Mesothelial cell of epicardium (in vitro differentiated cells): ENCODE measurements around the gene RBM11. TPM values are rescaled to one million over a fixed set of nuclear protein-coding genes. Genes with fewer than 3 reads are reported as not detected.

Experiments
- DNase-seq, 2 experiments: peaks; one replicate each; pipeline ENCODE4 v3.0.0; 2021; ENCODE audit warnings: low spot score in 2 of 2; ENCODE audit not compliant: unreplicated experiment in 2 of 2
- H3K27ac Mint-ChIP-seq: 2 replicates; pipeline ENCODE4 v1.8.0; 2021; ENCODE audit warnings: mixed read lengths
- H3K27me3 Mint-ChIP-seq: 2 replicates; pipeline ENCODE4 v1.8.0; 2021; ENCODE audit warnings: low read depth, mixed read lengths
- H3K36me3 Mint-ChIP-seq: 2 replicates; pipeline ENCODE4 v1.8.0; 2021; ENCODE audit warnings: mixed read lengths
- H3K4me1 Mint-ChIP-seq: 2 replicates; pipeline ENCODE4 v1.8.0; 2021; ENCODE audit warnings: mixed read lengths
- H3K4me3 Mint-ChIP-seq: 2 replicates; pipeline ENCODE4 v1.8.0; 2021; ENCODE audit warnings: mild to moderate bottlenecking, moderate library complexity, mixed read lengths
- H3K9me3 Mint-ChIP-seq: 2 replicates; pipeline ENCODE4 v1.8.0; 2021; ENCODE audit warnings: mixed read lengths
- CTCF ChIP-seq: fragments of 200-600 bp; sonication (generic); IDR thresholded peaks from one replicate; pipeline ENCODE4 v1.5.0; 2021; ENCODE audit warnings: antibody characterized with exemption; ENCODE audit not compliant: unreplicated experiment
- total RNA-seq: library from RNA; stranded (reverse); gene quantifications from 3 replicates; pipeline ENCODE4 v1.2.1, GENCODE V29; 2021

Gene RBM11
- total RNA-seq, 1 donor from 2014 or later: 6.6 TPM

DNA sequence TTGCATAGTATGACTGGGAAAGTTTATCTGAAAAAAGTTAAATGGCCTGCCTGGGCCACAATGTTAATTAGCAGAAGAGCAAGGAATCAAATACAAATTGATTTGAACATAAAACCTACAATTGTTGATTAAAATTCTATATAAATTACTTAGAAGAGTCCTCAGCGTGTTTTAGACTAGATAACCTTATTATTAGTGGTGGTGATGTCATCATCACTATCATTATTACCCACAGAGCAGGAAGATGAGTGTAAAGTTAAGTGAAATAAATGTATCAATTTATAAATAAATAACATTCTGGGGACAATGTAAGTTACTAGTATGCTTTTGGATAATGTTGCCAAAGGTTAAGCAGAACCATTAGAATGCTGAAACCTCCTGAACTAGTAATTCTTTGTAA, 46.1 kb downstream of the RBM11 start:
- Mint-ChIP-seq H3K9me3 (no peaks in the 10 kb centered on the region), H3K4me1 (peaks cover 12% of the 10 kb centered on the region), H3K27me3 (peaks cover 19% of the 10 kb centered on the region), H3K4me3 (no peak overlapping the region), H3K36me3 (no peaks in the 10 kb centered on the region), H3K27ac (no peak overlapping the region)
- TF ChIP-seq CTCF: no peak
- no peak for DNase-seq

DNA sequence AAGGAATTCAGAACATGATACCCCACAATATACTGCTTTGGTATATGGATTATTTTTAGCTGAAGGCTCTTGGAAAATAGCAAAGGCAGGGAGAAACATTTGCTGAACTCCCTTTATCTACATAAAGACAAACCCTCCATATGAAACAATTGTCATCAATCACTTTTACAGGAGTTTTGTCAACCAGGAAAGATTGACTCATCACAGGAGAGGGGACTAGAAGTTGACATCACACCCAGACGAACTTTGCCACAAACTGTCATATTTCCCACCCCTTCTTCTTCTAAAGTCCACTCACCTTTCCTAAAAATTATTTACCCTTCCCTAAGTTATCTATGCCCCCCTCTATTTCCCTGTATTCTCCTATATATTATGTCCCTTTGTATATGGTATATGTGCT, 47.9 kb downstream of the RBM11 start:
- Mint-ChIP-seq H3K27ac (no peak overlapping the region), H3K4me1 (peaks cover 12% of the 10 kb centered on the region), H3K27me3 (peaks cover 8% of the 10 kb centered on the region), H3K4me3 (no peak overlapping the region), H3K9me3 (no peaks in the 10 kb centered on the region), H3K36me3 (no peaks in the 10 kb centered on the region)
- DNase-seq: no peak
- TF ChIP-seq CTCF: no peak

DNA sequence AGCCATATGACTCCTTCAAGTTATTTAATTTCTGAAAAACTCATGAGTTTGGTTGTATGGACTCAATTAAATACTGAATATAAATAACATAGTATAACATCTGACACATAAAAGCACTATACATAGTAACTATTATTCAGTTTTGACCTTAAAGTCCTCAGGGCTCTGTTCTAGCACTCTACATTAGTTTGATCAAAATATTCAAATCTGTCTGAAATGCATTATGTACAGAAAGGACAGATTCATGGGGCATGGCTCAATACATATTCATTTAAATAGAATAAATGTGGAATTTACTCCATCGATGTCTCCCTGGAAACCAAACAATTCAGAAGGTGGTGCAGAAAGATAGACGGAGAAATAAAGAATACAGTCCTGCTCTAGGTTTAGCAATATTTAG, 49.1 kb downstream of the RBM11 start:
- Mint-ChIP-seq H3K27ac (no peak overlapping the region), H3K4me1 (peaks cover 12% of the 10 kb centered on the region), H3K4me3 (no peak overlapping the region)

DNA sequence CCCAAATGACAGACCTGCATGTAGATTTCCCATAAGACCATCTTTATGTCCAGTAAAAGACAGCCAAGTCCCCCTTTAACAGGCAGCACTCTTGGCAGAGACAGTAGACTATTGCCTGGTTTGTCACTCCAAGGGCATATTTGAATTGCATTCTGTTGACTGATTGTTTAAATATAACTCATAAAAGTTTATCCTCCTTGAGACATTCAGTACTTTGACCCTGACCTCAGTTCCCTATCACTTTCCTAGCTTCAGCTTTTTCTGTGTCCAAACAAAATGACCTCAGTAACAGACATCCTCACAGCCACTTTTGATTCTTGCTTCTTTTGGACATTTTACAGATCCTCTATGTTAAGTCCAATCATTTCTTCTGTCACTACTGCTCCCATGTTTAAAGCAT, 51.1 kb downstream of the RBM11 start:
- no peak for TF ChIP-seq CTCF

More for the DNA sequence above, 49.1 kb downstream of the RBM11 start:
- peaks cover 5% of the 10 kb centered on the region for H3K27me3 Mint-ChIP-seq
- no peaks in the 10 kb centered on the region for H3K9me3 Mint-ChIP-seq
- DNase-seq: no peak
- no peak for TF ChIP-seq CTCF
- H3K36me3 Mint-ChIP-seq: no peaks in the 10 kb centered on the region

GRCh38 chr21:14270631-14271030, 54.7 kb downstream of the RBM11 start:
- no peak for TF ChIP-seq CTCF
- no peak overlapping the region for H3K4me3 Mint-ChIP-seq

More for the DNA sequence above, 51.1 kb downstream of the RBM11 start:
- DNase-seq: no peak
- H3K4me1 Mint-ChIP-seq: peaks cover 12% of the 10 kb centered on the region
- peaks cover 5% of the 10 kb centered on the region for H3K27me3 Mint-ChIP-seq
- no peaks in the 10 kb centered on the region for H3K9me3 Mint-ChIP-seq
- no peak overlapping the region for H3K27ac Mint-ChIP-seq
- no peaks in the 10 kb centered on the region for H3K36me3 Mint-ChIP-seq
- no peak overlapping the region for H3K4me3 Mint-ChIP-seq

GRCh38 chr21:14271053-14271452, 55.1 kb downstream of the RBM11 start:
- no peak overlapping the region for H3K27ac Mint-ChIP-seq
- DNase-seq: no peak

More at GRCh38 chr21:14270631-14271030, 54.7 kb downstream of the RBM11 start:
- no peaks in the 10 kb centered on the region for H3K36me3 Mint-ChIP-seq
- no peaks in the 10 kb centered on the region for H3K4me1 Mint-ChIP-seq
- no peak for DNase-seq
- no peaks in the 10 kb centered on the region for H3K9me3 Mint-ChIP-seq
- no peaks in the 10 kb centered on the region for H3K27me3 Mint-ChIP-seq
- H3K27ac Mint-ChIP-seq: no peak overlapping the region

More at GRCh38 chr21:14271053-14271452, 55.1 kb downstream of the RBM11 start:
- Mint-ChIP-seq H3K4me1 (no peaks in the 10 kb centered on the region), H3K27me3 (no peaks in the 10 kb centered on the region), H3K9me3 (no peaks in the 10 kb centered on the region), H3K4me3 (no peak overlapping the region), H3K36me3 (no peaks in the 10 kb centered on the region)
- TF ChIP-seq CTCF: no peak
